Thyroid gland (tissue), 4 donors: ENCODE data around the gene ASPHD1. TPM values are rescaled to one million over a fixed set of nuclear protein-coding genes. Genes with fewer than 3 reads are reported as not detected.

Experiments used
- DNase-seq, 2 donors: peaks; one replicate each; pipeline ENCODE4 v3.0.0-alpha.2; 2019
- H3K27ac ChIP-seq, 3 donors: fragments of 200-600 bp; sonication (generic); 1 replicate in 2 of 3; 2 replicates in 1 of 3; pipeline ENCODE4 v1.5.1; 2016 to 2019; ENCODE audit warnings: mild to moderate bottlenecking in 1 of 3, moderate library complexity in 1 of 3
- H3K27me3 ChIP-seq: fragments of 200-600 bp; sonication (generic); one replicate; pipeline ENCODE4 v1.5.1; 2019
- H3K36me3 ChIP-seq, 2 donors: fragments of 200-600 bp; sonication (generic); one replicate each; pipeline ENCODE4 v1.5.1; 2016 to 2019
- H3K4me1 ChIP-seq, 2 donors: fragments of 200-600 bp; sonication (generic); one replicate each; pipeline ENCODE4 v1.5.1; 2017 to 2019
- H3K4me3 ChIP-seq, 3 donors: fragments of 200-600 bp; sonication (generic); replicated peaks in 1 of 3; 1 replicate in 2 of 3; 2 replicates in 1 of 3; pipeline ENCODE4 v1.5.1; 2016; ENCODE audit warnings: mild to moderate bottlenecking in 1 of 3
- H3K9me3 ChIP-seq: fragments of 200-600 bp; sonication (generic); one replicate; pipeline ENCODE4 v1.5.1; 2017
- CTCF ChIP-seq, 6 experiments: fragments of 200-600 bp in 3 of 6; fragments of 450-650 bp in 3 of 6; sonication (generic) in 3 of 6; IDR thresholded peaks; one replicate each; pipeline ENCODE4 v1.5.1; 2016 to 2019; ENCODE audit warnings: antibody characterized with exemption in 6 of 6, mild to moderate bottlenecking in 2 of 6, inconsistent platforms in 1 of 6, moderate library complexity in 1 of 6
- POLR2A ChIP-seq, 2 donors: fragments of 450-650 bp; IDR thresholded peaks; one replicate each; pipeline ENCODE4 v1.6.1; 2017; ENCODE audit warnings: antibody characterized with exemption in 2 of 2, mild to moderate bottlenecking in 2 of 2, moderate library complexity in 1 of 2
- WGBS, 2 donors: methylation state at CpG; one replicate each; pipeline ENCODE4 v1.1.5; 2017; 5-methylcytosine and 5-hydroxymethylcytosine counted together
- intact Hi-C: fragments of 100-400 bp; cut with DNase I; formaldehyde crosslinking; loops from one replicate; pipeline ENCODE4 v1.15.1; 2023
- total RNA-seq, 4 donors: library from RNA; depleted of rRNA; stranded (reverse); fragments of >200 nt; gene quantifications; one replicate each; pipeline ENCODE4 v1.2.3, GENCODE V29; 2016

The ASPHD1 gene
- total RNA-seq, 4 donors from 2014 or later: not detected

GRCh38 chr16:29857133-29857760, 43.0 kb upstream of the ASPHD1 start:
- TF ChIP-seq POLR2A (IDR thresholded peaks at IDR 0.05): no peak
- TF ChIP-seq CTCF (IDR thresholded peaks at IDR 0.05): no peak
- WGBS, 2 donors: 68 to 69% methylated on average over 7 of the region's 7 CpGs
- Histone ChIP-seq H3K4me3 (no peak overlapping the region), H3K36me3 (peaks cover 21 to 27% of the 10 kb centered on the region in 2 donors), H3K27ac (no peak overlapping the region), H3K27me3 (no peaks in the 10 kb centered on the region), H3K4me1 (peaks cover 11 to 12% of the 10 kb centered on the region in 2 donors), H3K9me3 (no peaks in the 10 kb centered on the region)
- no peak for DNase-seq
- intact Hi-C loops: no loop called here

- no peaks in the 10 kb centered on the region for H3K27me3 ChIP-seq
- H3K27ac ChIP-seq: no peak overlapping the region
- H3K9me3 ChIP-seq: no peaks in the 10 kb centered on the region
- H3K4me3 ChIP-seq: no peak overlapping the region
- peaks cover 13% of the 10 kb centered on the region in 2 donors for H3K4me1 ChIP-seq
- peaks cover 21 to 27% of the 10 kb centered on the region in 2 donors for H3K36me3 ChIP-seq
- 83% methylated on average over 8 to 10 of the region's 10 CpGs for WGBS, 2 donors
- DNase-seq: no peak
- TF ChIP-seq POLR2A (IDR thresholded peaks at IDR 0.05) (no peak), CTCF (IDR thresholded peaks at IDR 0.05) (no peak)
- intact Hi-C loops: no loop called here
Measured at GRCh38 chr16:29858149-29858849, 42.0 kb upstream of the ASPHD1 start.

GRCh38 chr16:29858974-29859373, 41.3 kb upstream of the ASPHD1 start:
- no peak for DNase-seq
- no peaks in the 10 kb centered on the region for H3K9me3 ChIP-seq
- no peak overlapping the region for H3K4me3 ChIP-seq
- peaks cover 13% of the 10 kb centered on the region in 2 donors for H3K4me1 ChIP-seq
- peaks cover 21 to 27% of the 10 kb centered on the region in 2 donors for H3K36me3 ChIP-seq
- no peak for TF ChIP-seq POLR2A (IDR thresholded peaks at IDR 0.05)
- no peak for TF ChIP-seq CTCF (IDR thresholded peaks at IDR 0.05)
- no peak overlapping the region for H3K27ac ChIP-seq
- intact Hi-C loops: no loop called here
- H3K27me3 ChIP-seq: no peaks in the 10 kb centered on the region
- WGBS, 2 donors: 100% methylated on average over 3 of the region's 19 CpGs; no CpG with 5 or more reads in 1 of the 2 donors

- intact Hi-C loops: no loop called here
- no peak for DNase-seq
- TF ChIP-seq CTCF (IDR thresholded peaks at IDR 0.05) (no peak), POLR2A (IDR thresholded peaks at IDR 0.05) (no peak)
- Histone ChIP-seq H3K27me3 (no peaks in the 10 kb centered on the region), H3K36me3 (peaks cover 21 to 27% of the 10 kb centered on the region in 2 donors), H3K9me3 (no peaks in the 10 kb centered on the region), H3K27ac (no peak overlapping the region), H3K4me1 (peaks cover 13% of the 10 kb centered on the region in 2 donors), H3K4me3 (no peak overlapping the region)
- WGBS, 2 donors: 82 to 89% methylated on average over 9 of the region's 9 CpGs
Measured at GRCh38 chr16:29860218-29860617, 40.1 kb upstream of the ASPHD1 start.

GRCh38 chr16:29862383-29862883, 37.9 kb upstream of the ASPHD1 start:
- peaks cover 13% of the 10 kb centered on the region in 2 donors for H3K4me1 ChIP-seq
- WGBS, 2 donors: 2 to 3% methylated on average over 23 of the region's 27 CpGs
- peak; percentile 49 to 54 for DNase-seq
- H3K27ac ChIP-seq: peak overlapping the region; percentile 92 to 97 (median 93)
- intact Hi-C loops: no loop called here
- TF ChIP-seq POLR2A (IDR thresholded peaks at IDR 0.05) (no peak), CTCF (IDR thresholded peaks at IDR 0.05) (no peak)
- H3K9me3 ChIP-seq: no peaks in the 10 kb centered on the region
- peaks cover 21 to 27% of the 10 kb centered on the region in 2 donors for H3K36me3 ChIP-seq
- peak overlapping the region; percentile 84 to 100 (median 92) for H3K4me3 ChIP-seq
- H3K27me3 ChIP-seq: no peaks in the 10 kb centered on the region
